ENCODE measurements around the gene CENPF.
"Not testable (repeated sequence)": the region's sequence is repeated elsewhere in the genome, so short reads cannot be mapped to it uniquely, and the experiment has no call there.

Gene CENPF

DNA sequence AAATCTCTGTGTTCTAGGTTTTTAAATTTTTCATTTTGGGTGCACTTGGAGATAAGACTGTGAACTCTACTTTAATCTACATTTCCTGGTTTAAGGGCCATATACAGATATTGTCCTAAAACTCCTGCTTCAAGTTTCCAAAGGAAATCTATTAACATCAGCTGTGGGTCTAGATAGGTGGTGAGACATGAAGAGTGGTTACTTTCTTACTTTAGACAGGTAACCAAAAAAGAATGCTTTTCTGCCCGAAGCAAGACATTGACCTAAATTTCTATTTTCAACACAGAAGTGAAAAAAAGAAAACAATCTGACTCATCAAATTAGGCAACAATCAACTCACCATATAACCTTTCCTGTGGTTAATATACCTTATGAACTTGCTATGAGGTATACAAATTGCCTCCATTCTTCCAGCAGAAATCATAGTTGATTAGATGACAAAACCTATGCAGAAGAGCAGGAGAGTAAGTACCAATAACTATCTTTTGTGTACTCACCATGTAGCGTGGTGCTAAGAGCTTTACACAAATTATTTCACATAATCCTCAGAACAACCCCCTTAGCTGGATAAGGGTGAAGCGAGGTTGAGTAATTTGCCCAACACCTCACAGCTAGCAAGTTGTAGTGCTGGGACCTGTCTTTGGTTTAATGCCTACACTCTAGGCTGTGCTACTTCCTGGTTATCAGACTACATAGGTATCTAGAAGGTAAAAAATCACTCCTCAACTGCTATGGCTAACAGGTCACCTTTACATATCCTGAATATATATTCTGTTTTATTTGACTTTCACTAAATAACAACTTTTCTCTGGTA lies 28.2 kb upstream of the CENPF start:
- no peak for TF ChIP-seq ZNF274 (IDR thresholded peaks at IDR 0.05; ENCODE audit: low read depth, low read length)
- no peak overlapping the region for H3K4me3 ChIP-seq (ENCODE audit: low read length)

DNA sequence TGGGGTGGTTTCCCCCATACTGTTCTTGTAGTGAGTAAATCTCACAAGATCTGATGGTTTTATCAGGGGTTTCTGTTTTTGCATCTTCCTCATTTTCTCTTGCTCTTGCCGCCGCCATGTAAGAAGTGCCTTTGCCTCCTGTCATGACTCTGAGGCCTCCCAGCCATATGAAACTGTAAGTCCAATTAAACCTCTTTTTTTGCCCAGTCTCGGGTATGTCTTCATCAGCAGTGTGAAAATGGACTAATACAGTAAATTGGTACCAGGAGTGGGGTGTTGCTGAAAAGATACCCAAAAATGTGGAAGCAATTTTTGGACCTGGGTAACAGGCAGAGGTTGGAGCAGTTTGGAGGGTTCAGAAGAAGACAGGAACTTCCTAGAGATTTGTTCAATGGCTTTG lies 26.9 kb upstream of the CENPF start:
- not testable (repeated sequence) for H3K4me3 ChIP-seq (ENCODE audit: low read length)

GRCh38 chr1:214579183-214579582 lies 23.8 kb upstream of the CENPF start:
- no peak for TF ChIP-seq ZNF274 (IDR thresholded peaks at IDR 0.05; ENCODE audit: low read depth, low read length)
- H3K4me3 ChIP-seq (ENCODE audit: low read length) = no peak overlapping the region

DNA sequence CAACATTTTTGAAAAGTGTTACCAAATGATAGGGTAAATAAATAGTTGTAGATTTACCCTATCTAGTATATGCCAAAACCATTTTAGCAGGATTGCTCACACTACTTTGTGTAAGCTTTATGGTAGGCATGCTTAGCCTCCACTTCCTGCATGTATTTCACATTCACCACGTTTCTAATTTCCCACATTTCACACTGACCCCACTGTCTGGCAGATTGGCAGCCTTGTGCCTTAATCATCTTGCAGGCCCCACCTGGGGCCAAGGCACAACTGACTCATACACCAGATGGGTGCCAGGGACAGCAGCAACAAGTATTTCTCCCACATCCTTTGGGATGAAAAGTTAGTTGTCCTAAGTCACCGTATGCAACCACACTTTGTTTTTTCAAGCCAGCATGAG lies 21.2 kb upstream of the CENPF start:
- no peak for TF ChIP-seq ZNF274 (IDR thresholded peaks at IDR 0.05; ENCODE audit: low read depth, low read length)
- no peak overlapping the region for H3K4me3 ChIP-seq (ENCODE audit: low read length)

DNA sequence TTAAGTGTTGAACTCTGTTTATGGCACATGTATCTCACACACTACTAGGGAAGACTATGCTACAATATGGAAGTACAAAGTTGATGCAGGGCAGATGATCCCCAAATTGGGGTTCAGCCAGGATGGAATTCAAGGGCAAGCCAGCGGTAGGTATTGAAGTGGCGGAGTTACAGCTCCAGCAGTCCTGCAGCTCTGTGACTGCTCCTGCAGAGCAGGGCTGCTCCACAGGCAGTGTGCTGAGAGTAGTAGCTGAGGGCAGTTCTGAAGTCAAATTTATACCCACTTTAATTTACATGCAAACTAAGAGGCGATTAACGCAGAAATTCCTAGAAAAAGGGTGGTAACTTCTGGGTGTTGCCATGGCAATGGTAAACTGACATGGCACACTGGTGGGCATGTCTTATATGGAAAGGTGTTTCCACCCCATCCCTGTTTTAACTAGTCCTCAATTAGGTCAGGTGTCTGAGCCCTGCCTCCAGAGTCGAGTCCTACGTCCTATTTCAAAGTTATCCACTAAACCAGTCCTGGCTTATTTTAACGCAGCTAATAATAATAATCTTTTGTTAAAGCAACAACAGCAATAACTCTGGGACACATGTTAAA lies 20.6 kb upstream of the CENPF start:
- no peak for TF ChIP-seq ZNF274 (IDR thresholded peaks at IDR 0.05; ENCODE audit: low read depth, low read length)
- no peak overlapping the region for H3K4me3 ChIP-seq (ENCODE audit: low read length)

- no peak for TF ChIP-seq ZNF274 (IDR thresholded peaks at IDR 0.05; ENCODE audit: low read depth, low read length)
Observed at GRCh38 chr1:214583113-214583512, 19.9 kb upstream of the CENPF start.

DNA sequence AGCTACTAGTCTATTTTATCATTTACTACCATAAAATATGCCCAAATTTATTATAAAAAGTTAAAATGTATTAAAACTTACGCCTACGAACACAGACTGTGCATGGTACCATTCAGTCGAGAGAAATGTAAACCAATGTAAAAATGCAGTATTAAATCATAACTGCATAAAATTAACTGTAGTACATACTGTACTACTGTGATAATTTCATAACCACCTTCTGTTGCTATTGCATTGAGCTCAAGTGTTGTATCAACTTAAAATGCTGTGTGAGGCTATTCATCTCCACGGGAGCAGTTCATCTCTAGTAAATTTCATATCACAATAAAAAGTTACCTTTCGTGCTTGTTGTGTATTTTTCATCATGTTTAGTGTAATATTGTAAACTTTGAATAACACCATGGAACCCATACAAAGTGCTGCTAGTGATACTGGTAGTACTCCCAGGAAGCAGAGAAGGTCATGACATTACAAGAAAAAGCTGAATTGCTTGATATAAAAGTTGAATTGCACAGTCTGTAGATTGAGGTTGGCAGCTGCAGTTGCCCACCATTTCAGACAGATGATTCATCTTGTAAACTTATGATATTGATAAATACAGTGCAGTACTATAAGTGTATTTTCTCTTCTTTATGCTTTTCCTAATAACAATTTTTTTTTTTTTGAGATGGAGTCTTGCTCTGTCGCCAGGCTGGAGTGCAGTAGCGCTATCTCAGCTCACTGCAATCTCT lies 19.0 kb upstream of the CENPF start:
- no peak overlapping the region for H3K4me3 ChIP-seq (ENCODE audit: low read length)
- no peak for TF ChIP-seq ZNF274 (IDR thresholded peaks at IDR 0.05; ENCODE audit: low read depth, low read length)

More at GRCh38 chr1:214583113-214583512, 19.9 kb upstream of the CENPF start:
- no peak overlapping the region for H3K4me3 ChIP-seq (ENCODE audit: low read length)

GRCh38 chr1:214584805-214585766 lies 17.9 kb upstream of the CENPF start:
- no peak overlapping the region for H3K4me3 ChIP-seq (ENCODE audit: low read length)
- TF ChIP-seq ZNF274 (IDR thresholded peaks at IDR 0.05; ENCODE audit: low read depth, low read length) = no peak

- TF ChIP-seq ZNF274 (IDR thresholded peaks at IDR 0.05; ENCODE audit: low read depth, low read length) = no peak
- H3K4me3 ChIP-seq (ENCODE audit: low read length) = no peak overlapping the region
Observed at GRCh38 chr1:214586621-214587020, 16.4 kb upstream of the CENPF start.

DNA sequence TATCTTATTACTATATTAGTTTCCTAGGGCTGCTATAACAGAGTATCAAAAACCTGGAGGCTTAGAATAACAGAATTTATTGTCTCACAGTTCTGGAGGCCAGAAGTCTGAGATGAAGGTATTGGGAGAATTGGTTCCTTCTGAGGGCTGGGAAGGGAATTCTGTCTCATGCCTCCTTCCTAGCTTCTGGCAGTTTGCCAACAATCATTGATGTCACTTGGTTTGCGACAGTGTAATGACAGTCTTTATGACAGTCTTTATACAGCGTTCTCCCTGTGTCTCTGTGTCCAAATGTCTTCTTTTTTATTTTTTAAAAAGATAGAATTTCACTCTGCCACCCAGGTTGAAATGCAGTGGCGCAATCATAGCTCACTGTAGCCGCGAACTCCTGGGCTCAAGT lies 15.8 kb upstream of the CENPF start:
- no peak for TF ChIP-seq ZNF274 (IDR thresholded peaks at IDR 0.05; ENCODE audit: low read depth, low read length)
- H3K4me3 ChIP-seq (ENCODE audit: low read length) = no peak overlapping the region

DNA sequence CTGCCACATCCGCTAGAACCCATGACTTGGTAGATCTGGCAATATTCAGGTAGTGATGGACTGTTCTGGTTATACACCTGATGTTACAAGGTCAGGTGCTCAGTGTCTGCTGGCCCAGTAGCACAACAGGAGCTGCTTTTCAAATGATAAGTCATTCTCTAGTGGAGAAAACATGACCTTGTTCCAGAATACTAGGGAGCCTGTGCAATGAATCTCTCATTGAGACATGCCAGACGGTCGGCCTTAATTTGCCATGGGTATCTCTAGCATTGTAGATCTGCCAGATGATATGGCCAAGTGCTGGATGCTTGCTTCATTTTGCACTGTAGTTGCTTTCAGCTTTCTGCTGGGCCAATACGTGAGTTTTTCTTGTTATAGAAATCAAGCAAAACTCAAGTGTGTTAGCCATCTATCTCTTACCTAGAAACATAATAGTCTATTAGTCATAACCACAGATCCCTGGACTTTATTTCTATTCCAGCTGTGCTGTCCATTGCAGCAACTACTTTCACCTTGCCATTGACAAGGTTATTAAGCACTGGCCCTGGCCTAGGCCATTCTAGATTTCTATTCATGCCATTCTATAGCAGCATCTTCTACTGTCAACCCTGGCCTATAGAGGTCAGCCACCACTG lies 13.9 kb upstream of the CENPF start:
- no peak for TF ChIP-seq ZNF274 (IDR thresholded peaks at IDR 0.05; ENCODE audit: low read depth, low read length)
- H3K4me3 ChIP-seq (ENCODE audit: low read length) = no peak overlapping the region

GRCh38 chr1:214590696-214591095 lies 12.3 kb upstream of the CENPF start:
- H3K4me3 ChIP-seq (ENCODE audit: low read length) = no peak overlapping the region
- TF ChIP-seq ZNF274 (IDR thresholded peaks at IDR 0.05; ENCODE audit: low read depth, low read length) = no peak

DNA sequence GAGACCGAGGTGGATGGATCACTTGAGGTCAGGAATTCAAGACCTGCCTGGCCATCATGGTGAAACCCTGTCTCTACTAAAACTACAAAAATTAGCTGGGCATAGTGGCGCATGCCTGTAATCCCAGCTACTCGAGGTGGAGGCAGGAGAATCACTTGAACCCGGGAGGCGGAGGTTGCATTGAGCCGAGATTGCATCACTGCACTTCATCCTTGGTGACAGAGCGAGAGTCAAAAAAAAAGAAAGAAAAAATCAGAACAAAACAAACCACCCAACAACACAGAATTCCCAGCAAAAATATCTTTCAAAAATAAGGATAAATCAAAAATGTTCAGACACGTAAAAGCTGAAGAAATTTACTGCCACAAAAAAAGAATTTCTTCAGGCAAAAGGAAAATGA lies 11.1 kb upstream of the CENPF start:
- H3K4me3 ChIP-seq (ENCODE audit: low read length) = not testable (repeated sequence)

- no peak for TF ChIP-seq ZNF274 (IDR thresholded peaks at IDR 0.05; ENCODE audit: low read depth, low read length)
- no peak overlapping the region for H3K4me3 ChIP-seq (ENCODE audit: low read length)
Observed at GRCh38 chr1:214593158-214593557, 9.8 kb upstream of the CENPF start.
